Activated T-helper 9 cell treated with anti-CD3 and anti-CD28 coated beads, Interleukin-2, amount 50 U/mL, for 16 hours (primary cell): ENCODE measurements around the gene SLPI.

Experiments used
- DNase-seq: peaks from one replicate; pipeline ENCODE4 v3.0.0-alpha.2; 2020; ENCODE audit warnings: low read depth

SLPI gene

DNA sequence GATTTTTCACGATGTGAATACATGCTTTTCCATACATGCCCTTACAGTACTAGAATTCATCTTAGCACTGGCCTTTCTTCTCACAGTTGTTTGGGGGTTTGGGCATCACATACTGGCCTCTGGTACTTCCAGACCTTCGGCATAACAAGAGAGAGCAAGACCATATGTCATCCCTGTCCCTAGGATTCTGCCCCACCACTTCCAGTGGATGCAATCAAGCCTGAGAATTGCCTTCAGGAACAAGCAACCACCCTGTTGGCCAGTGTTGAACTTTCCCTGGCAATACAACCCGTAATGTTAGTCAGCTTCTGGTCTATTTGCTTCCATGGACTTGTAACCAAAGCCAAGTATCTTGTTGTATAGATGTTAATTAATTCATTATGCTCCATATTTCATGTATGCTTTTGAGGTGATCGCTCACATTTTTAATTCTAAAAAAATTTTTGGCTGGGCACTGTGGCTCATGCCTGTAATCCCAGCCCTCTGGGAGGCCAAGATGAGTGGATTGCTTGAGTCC lies 15.4 kb upstream of the SLPI start:
- no peak for DNase-seq

DNA sequence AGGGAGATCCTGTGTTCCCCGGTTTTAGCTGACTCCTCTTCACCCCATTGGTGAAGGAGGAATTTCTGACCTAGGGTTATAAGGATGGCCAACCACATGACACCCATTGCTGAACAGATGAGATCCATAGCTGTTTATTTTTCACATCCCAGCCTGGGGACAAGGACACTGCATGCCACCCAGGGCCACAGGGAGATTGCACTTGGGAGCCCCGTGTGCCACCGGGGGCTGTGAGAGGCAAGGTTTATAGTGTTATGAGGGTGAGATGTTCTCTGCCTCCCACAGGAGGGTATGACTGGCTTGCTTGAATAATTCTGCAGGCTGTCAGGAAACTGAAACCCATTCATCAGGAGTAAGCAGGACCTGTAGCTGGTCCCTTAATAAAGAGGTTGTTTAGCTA lies 14.7 kb upstream of the SLPI start:
- DNase-seq, result no peak

DNA sequence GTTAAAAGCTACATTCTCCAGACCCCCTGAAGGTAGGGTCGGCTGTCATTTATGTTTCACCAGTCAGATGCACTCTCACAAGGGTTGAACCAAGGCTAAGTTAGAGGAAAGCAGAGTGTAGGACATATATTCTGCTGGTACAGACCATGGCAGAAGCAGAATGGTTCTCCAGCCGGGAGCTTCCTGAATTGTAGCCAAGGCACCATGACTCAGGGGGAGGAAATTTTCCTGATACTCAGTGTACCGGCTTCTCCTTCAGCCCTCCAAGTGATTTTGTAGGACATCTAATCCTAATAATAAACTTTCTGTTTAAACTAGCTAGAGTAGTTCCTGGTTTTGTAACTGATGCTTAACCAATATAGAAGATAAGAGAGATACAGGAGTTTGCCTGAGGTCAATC lies 14.2 kb upstream of the SLPI start:
- DNase-seq, result no peak

DNA sequence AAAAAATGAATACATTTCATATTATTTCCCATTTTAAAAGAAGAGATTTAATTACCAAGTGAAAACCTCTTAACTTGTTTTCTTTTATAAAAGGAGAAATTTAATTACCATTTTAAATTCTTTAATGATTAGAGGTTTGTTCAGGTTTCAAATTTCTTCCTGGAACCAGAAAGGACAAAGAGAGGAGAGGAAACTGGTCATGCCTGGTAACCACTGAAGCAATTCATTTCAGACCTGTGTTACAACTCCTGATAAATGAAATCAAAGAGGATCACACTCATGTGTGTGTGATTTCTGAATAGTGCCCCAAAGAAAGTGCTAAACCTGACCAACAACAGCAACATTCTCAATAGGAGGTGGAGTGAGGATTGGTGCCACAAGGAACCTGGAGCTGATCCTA lies 12.6 kb upstream of the SLPI start:
- DNase-seq, result no peak

DNA sequence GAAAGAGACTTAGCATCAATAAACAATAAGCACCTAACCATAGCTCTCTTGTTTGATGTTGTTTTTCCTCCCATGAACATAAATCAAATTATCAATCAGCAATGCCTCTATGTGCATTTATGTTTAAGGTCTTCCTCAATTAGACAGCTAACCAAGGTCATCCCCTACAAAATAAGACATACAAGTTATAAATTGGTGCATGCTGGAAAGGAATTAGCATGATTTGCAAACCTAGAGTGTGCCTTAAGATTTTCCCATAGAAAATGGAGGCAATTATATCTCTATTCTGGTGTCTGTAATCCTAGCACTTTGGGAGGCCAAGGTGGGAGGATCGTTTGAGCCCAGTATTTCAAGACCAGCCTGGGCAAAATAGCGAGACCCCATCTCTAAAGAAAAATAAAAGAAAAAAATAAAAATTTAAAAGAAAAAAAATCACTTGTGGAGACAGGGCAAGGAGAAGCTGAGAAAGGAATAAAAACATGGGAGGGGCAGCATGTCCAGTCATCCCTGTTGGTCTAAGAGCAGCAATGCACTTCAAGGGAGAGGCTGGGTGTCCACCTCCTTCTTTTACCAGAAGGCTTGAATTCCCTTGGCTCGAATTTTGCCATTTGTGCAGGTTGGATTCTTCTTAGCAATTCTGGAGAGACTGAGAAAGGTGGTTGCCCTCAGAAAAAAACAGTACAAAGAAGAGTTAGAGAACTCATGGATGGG lies 9.3 kb upstream of the SLPI start:
- no peak for DNase-seq

DNA sequence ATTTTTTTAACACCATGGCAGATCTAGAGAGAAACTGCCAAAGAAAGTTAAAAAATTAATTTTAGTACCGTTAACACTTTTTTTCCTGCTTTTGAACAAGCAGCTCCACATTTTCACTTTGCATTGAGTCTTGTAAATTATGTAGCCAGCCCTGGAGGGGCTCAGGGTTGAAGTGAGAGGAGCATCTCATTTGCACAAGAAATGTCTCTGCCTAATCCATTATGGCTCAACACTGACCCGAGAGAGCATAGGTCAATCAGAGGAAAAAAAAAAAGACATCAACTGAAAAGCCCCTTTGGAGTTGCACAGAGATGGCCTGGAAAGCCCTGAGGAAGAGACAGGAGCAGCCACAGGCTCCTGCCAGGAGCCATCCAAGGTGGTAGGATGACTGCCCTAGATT lies 4.3 kb upstream of the SLPI start:
- DNase-seq, result no peak

DNA sequence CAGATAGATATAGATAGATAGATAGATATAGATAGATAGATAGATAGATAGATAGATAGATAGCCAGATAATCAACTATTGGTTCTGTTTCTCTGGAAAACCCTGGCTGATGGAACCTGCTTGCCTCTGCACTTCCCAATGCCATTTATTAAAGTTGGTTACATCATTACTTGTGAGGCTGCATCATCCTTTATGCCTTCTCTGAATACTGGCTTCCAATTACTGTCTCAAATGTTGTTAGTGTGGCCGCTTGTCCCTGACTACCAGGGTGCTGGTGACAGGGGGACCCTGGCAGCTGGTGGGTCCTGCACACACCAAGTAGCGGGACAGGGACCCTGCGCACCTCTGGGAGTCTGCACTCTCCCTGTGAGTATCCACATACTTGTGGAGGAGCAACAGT lies 3.9 kb upstream of the SLPI start:
- DNase-seq, result no peak

DNA sequence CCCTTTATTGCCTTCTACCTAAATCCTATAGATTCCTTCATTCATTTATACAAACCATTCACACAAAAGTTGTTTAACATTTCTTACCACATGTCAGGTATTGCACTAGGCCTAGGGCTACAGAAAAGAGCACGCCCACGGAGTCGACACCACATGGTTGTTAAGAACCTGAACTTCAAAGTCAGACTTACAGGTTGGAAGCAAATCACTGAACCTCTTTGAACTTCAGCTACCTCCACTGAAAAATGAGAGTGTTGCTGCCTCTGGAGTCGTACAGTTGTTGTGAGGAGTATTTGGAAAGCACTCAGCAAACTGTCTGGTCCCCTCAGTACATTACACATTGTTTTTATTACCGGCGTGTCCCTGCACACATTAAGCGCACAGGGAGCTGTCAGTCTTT lies 3.3 kb upstream of the SLPI start:
- no peak for DNase-seq

DNA sequence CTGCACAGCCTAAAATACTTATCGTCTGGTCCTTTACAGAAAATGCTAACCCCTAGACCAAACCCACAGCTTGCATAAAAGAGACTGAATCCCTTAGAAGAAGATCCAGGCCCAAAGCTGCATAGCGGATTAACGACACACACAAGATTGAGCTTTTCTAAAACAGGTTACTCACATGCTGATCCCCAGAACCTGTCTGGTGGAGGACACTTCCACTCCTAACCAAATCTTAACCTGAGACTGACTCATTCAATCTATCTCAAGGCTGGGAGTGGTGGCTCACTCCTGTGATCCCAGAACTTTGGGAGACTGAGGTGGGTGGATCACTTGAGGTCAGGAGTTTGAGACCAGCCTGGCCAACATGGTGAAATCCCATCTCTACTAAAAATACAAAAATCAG lies 2.8 kb upstream of the SLPI start:
- DNase-seq, result no peak

DNA sequence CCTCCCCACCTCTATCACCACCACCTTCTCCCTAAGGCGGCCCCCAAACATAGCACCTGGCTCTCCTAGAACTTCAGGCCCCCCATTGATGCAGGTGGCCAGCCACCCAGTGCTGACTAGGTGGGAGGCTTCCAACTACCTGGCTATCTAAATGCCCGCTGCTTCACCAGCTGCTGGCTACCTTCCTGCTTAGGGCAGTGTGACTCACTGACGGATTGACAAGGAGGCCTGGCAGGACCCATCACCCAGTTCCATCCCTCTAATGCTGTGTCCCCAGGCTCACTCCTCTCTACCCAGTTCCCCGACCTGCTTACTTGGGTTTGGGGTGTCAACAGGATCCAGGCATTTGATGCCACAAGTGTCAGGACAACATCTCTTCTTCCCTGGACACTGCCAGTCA lies 1.1 kb downstream of the SLPI start:
- no peak for DNase-seq

DNA sequence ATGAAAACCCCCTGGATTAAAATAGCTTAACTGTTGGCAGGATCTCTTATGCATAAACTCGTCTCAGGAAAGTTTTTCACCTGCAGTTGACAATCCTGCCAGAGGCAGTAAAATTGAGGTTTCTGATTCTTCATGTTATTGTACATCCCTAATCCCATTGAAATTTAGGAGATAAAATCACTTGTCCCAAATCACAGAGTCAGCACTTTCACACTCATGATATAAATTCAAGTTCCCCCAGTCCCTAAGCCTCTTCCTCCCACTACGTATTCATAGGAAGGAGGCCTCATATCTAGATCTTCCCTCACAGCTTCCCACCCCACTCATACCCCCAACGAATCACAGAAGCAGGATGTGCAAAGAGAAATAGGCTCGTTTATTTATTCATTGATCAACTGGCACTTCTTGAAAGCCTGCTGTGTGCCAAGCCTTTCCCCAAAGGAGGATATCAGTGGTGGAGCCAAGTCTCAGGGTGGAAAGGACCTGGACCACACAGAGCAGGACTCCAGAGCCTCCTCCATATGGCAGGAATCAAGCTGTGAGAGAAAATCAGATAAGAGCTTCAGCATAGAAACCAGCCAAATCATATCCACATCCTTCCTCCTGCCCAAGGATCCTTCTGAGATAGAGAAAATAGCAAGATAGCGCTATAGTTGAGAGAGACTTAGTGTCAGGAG lies 2.3 kb downstream of the SLPI start:
- no peak for DNase-seq

DNA sequence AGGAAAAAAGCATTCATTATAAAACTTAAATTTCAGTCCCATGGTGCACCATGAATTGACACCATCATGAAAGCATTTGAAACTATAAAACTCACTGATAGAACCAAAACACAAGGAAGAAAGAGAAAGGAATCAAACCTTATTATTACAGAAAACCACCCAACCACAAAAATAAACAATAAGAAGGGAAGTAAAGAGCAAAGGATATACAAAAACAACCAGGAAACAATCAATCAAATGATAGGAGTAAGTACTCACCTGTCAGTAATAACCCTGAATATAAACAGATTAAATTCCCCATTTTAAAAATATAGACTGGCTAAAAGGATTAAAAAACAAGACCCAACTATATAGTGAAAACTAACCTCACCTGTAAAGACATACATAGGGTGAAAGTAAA lies 5.8 kb downstream of the SLPI start:
- DNase-seq, result no peak

DNA sequence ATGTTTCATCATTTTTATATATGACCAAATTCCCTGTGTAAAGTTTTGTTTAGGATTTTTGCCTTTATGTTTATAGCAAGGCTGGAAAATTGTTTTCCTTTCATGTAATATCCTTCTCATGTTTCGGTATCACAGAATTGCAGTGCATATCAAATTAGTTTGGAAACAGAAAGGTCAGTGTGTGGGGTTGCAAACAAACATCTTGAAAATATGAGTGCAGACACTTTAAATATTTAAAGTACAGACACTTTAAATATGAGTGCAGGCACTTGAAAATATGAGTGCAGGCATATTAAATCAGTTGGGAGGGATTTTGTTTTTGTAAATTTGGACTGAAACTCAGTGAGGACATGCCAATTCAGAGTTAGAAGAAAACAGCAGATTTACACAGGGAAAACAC lies 6.5 kb downstream of the SLPI start:
- no peak for DNase-seq

DNA sequence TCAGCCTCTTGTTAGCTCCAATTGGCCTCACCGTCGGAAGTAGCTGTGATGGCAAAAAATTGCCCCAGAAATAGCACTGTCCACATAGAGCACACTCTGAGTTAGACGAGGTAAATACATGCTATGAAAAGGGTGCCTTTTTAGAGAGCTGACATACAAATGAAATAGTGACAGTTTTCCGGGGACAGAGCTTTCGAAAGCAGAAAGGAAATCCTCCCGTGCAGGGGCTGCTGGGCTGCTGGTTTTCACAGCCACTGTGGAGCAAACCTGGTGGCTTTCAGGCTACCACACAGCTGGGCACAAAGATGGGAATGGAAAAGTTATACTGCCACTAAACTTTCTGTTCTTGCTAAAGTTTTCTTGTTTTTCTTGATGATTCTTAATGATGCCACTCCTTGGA lies 8.3 kb downstream of the SLPI start:
- DNase-seq, result no peak

DNA sequence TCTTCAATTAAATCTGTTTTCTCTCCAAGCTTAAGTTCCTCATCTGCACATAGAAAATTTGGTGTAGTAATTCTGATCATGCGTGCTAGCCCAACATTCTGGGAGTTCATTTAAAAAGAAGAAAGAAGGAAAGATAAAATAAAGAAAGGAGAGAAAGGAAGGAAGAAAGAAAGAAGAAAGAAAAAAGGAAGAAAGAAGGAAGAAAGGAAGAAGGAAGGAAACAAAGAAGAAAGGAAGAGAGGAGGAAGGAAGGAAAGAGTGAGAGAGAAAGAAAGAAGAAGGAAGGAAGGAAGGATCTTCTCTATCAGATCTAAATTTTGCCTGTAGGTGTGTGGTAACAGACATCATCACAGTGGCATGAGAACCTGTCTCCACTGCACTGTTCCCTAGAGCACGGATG lies 16.2 kb downstream of the SLPI start:
- DNase-seq, result no peak

DNA sequence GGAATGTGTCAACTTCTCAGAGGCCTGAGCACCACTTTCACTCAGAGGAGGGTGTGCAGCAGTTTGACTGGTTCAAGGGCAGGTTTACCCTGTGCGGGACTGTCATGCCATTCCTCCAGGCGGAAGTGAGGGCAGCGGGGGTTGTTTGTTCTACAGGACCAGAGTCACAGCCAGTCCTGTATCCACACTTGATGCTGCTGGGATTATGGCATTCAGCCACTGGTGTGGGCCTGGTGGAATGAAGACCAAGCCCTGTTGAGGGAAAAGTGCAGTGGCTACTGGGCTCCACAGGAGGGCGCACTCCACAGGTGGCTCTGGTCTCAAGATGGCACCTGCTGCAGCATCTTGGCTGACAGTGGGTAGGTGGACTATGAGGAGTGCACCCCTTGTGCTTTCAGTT lies 18.4 kb downstream of the SLPI start:
- DNase-seq, result no peak

DNA sequence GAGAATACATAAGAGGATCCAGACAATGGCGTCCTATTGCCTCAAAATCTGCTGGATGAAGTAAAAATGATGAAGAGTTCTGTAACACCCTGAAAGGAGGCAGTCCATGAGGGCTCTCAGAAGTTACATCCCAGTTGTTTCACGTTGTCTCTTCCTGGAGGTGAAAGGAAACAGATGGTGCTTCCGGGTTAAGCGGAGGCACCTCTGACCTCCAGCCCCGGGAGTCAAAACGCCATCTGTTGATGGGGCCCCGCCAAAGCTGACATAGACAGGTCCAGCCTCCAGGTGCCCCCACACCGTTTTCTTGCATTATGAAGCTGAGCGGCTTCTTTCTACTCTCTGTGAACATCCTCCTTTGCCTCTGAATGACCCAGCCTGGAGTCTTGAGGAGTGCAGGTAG lies 23.7 kb downstream of the SLPI start:
- DNase-seq, result no peak

DNA sequence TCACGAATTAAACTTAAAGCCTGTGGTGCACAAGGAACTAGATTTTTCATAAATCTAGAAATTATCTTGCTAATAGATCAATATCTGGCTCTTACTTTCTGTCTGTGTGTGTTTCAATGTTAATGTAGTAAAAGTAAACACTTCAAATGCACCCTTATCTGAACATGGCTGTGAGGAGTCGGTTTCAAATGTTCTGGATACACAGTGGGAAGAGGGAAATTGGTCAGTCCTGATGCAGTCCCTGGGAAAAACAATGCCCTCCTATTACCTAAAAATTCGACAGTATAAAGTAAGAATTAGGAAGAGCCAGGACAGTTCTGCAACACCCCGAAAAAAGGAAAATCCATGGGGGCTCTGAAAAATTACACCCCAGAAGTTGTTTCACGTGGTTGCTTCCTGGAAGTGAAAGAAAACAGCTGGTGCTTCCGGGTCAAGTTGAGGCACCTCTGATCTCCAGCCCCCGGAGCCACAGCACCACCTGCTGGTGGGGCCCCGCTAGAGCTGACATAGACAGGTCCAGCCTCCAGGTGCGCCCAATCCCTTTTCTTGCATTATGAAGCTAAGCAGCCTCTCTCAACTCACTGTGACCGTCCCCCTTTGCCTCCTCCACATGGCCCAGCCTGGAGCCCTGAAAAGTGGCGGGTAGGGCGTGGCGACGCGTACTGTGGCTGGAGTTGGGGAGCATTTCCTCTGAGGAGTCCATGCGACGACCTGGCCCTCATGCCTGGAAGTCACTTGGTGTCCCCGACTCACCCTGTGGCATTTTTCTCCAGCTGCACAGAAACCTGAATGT lies 24.9 kb downstream of the SLPI start:
- peak; percentile 9 for DNase-seq

DNA sequence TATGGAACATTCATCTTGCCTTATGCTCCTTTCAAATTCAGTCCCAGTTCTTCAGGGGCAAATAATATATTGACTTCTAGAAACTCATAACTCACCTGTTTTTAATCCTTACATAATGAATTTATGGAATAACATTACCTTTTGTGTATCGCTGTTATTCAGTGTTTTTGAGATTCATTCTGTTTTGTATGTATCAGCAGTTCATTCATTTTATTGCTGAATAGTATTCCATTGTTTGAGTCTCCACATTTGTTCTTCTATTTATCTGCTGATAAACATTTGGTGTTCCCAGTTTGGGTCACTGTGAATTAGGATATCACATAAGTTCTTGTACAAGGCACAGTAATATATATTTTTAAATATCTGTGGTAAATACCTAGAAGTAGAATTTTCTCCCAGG lies 28.1 kb downstream of the SLPI start:
- DNase-seq, result no peak

DNA sequence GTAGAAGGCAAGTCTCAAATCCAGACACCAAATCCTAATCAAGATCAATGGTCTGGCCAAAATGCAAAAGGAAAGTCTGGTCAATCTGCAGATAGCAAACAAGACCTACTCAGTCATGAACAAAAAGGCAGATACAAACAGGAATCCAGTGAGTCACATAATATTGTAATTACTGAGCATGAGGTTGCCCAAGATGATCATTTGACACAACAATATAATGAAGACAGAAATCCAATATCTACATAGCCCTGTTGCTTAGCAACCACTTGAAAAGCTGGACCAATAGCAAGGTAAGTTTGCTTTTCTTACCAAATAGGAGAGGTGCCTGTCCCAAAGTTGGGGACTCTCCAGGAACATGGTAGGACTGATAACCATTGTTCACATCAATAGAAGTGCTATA lies 31.2 kb downstream of the SLPI start:
- no peak for DNase-seq

DNA sequence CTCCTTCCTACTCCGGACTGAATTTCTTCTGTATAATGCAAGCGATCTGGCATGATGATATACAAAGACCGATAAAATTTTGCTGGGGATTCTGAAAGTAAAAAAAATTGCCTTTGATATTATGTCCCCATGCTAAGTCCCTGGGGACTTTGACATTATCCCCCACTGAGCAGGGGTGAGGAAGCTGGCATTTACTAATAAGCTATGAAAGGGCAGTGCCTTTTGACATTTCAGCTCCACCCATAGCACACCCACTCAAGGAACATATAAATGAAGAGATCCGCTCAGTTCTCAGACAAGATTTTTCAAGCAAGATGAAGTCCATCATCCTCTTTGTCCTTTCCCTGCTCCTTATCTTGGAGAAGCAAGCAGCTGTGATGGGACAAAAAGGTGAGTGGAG lies 33.3 kb downstream of the SLPI start, which contains the start of gene SEMG2:
Gene SEMG2, plus strand, starts transcription at position 298 of the 400 bp plus-strand sequence. Its CDS starts 17 bp downstream, at position 315.
- no peak for DNase-seq

DNA sequence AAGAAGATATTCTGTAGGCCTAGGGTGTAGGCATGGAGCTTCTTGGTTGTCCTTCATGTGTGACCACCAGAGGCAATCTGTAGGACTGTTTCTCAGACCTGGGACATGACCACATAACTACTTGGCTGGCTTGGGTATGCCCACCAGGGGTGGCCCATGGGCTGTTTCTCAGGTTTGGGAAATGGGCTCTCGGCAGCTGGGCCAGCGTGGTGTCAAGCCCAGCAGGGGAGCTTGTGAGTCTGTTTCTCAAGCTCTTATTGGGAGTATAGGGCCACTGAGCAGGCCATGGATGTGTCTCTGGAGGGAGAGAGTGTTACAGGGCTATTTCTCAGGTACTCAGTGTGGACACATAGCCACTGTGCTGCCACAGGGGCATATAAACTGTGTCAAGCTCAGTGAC lies 35.7 kb downstream of the SLPI start:
- DNase-seq, result no peak

DNA sequence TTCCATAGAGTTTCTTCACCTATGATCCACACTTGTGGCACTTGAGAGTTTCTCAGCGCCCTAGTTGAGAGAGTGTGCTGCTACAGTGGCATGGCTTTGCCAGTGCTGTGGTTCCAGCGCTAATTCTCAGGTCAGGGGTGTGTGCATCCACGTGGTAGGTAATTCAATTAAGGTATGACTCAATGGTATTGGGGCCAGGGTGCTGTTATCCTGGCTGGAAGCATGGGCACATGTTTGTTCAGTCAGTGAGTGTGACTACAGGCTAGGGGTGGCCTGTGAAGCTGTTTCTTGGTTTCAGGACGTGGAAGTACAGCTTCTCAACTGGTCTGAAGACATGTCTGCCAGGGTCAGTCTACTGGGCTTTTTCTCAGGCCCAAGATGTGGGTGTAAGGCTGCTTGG lies 36.2 kb downstream of the SLPI start:
- no peak for DNase-seq
